Measurements from ENCODE around the gene AP4E1.

Gene AP4E1

GRCh38 chr15:50908209-50909009, at the start of gene AP4E1:
TSS of gene AP4E1 (plus strand) at chr15:50908683. CDS start at chr15:50908779, 96 bp downstream.
- ChIA-PET CTCF (interaction anchor here (0.6 to 1.5 kb wide), 4 partner anchors 16 to 550 kb away, joined by 3 to 4 read pairs (median 4); no protein-coding TSS in a partner anchor), POLR2A (interaction anchor here (2.0 kb wide), 1 partner anchor 554 kb away, joined by 7 read pairs; the partner anchor contains the start of gene GABPB1)
- peak; percentile 72 for DNase-seq (ENCODE audit: extremely low spot score)
- TF ChIP-seq ZNF384 (IDR thresholded peaks at IDR 0.05) = no peak
- no peak for TF ChIP-seq NFRKB (IDR thresholded peaks at IDR 0.05)
- TF ChIP-seq, protein P1, sequence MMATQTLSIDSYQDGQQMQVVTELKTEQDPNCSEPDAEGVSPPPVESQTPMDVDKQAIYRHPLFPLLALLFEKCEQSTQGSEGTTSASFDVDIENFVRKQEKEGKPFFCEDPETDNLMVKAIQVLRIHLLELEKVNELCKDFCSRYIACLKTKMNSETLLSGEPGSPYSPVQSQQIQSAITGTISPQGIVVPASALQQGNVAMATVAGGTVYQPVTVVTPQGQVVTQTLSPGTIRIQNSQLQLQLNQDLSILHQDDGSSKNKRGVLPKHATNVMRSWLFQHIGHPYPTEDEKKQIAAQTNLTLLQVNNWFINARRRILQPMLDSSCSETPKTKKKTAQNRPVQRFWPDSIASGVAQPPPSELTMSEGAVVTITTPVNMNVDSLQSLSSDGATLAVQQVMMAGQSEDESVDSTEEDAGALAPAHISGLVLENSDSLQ (IDR thresholded peaks at IDR 0.05) = no peak
- no peak for TF ChIP-seq BHLHE40 (IDR thresholded peaks at IDR 0.05; ENCODE audit: borderline replicate concordance)
- TF ChIP-seq CTBP1 (IDR thresholded peaks at IDR 0.05; ENCODE audit: borderline replicate concordance) = no peak
- no peak for TF ChIP-seq FOXK2 (IDR thresholded peaks at IDR 0.05)
- peak; percentile 70 for TF ChIP-seq ELF4 (IDR thresholded peaks at IDR 0.05)
- peak; percentile 6; the same call in 1 of the 2 replicates for TF ChIP-seq FOXM1 (IDR thresholded peaks at IDR 0.05; ENCODE audit: borderline replicate concordance)
- no peak for TF ChIP-seq TARDBP (IDR thresholded peaks at IDR 0.05)
- no peak for TF ChIP-seq SUZ12 (IDR thresholded peaks at IDR 0.05)
- no peak for TF ChIP-seq HDGF (IDR thresholded peaks at IDR 0.05; ENCODE audit: borderline replicate concordance)
- no peak for TF ChIP-seq LEF1 (IDR thresholded peaks at IDR 0.05; ENCODE audit: borderline replicate concordance)
- no peak for TF ChIP-seq L3MBTL2 (conservative IDR thresholded peaks at IDR 0.05)
- TF ChIP-seq SP1 (IDR thresholded peaks at IDR 0.05) = no peak
- no peak for TF ChIP-seq ARNT (IDR thresholded peaks at IDR 0.05)
- no peak for TF ChIP-seq FOXA1 (IDR thresholded peaks at IDR 0.05)

GRCh38 chr15:50860824-50861223, 47.7 kb upstream of the AP4E1 start:
- TF ChIP-seq SUZ12 (IDR thresholded peaks at IDR 0.05) = no peak
- TF ChIP-seq BHLHE40 (IDR thresholded peaks at IDR 0.05; ENCODE audit: borderline replicate concordance) = no peak
- TF ChIP-seq, protein P1 (IDR thresholded peaks at IDR 0.05) = no peak
- no peak for TF ChIP-seq FOXK2 (IDR thresholded peaks at IDR 0.05)
- no peak for TF ChIP-seq ZNF384 (IDR thresholded peaks at IDR 0.05)
- no peak for TF ChIP-seq ELF4 (IDR thresholded peaks at IDR 0.05)
- TF ChIP-seq SP1 (IDR thresholded peaks at IDR 0.05) = no peak
- no peak for TF ChIP-seq ARNT (IDR thresholded peaks at IDR 0.05)
- TF ChIP-seq TARDBP (IDR thresholded peaks at IDR 0.05) = no peak
- TF ChIP-seq FOXM1 (IDR thresholded peaks at IDR 0.05; ENCODE audit: borderline replicate concordance) = no peak
- no peak for TF ChIP-seq L3MBTL2 (conservative IDR thresholded peaks at IDR 0.05)
- TF ChIP-seq LEF1 (IDR thresholded peaks at IDR 0.05; ENCODE audit: borderline replicate concordance) = no peak
- ChIA-PET CTCF (no interaction called here), POLR2A (no interaction called here)
- DNase-seq (ENCODE audit: extremely low spot score) = no peak

DNA sequence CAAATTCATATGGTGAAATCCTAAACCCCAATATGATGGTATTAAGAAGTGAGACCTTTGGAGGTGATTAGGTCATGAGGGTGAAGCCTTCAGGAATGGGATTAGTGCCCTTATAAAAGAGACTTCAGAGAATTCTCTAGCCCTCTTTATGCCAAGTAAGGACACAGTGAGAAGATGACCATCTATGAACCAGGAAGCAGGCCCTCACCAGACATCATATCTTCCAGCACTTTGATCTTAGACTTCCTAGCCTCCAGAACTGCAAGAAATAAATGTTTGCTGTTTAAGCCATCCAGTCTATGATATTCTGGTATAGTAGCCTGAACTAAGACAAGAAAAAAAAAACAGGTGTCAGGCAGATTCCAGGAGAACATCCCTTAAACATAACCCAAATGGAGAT, 45.9 kb upstream of the AP4E1 start:
- no peak for DNase-seq (ENCODE audit: extremely low spot score)
- TF ChIP-seq ELF4 (IDR thresholded peaks at IDR 0.05) = no peak
- no peak for TF ChIP-seq TARDBP (IDR thresholded peaks at IDR 0.05)
- TF ChIP-seq ARNT (IDR thresholded peaks at IDR 0.05) = no peak
- TF ChIP-seq SUZ12 (IDR thresholded peaks at IDR 0.05) = no peak
- no peak for TF ChIP-seq L3MBTL2 (conservative IDR thresholded peaks at IDR 0.05)
- no peak for TF ChIP-seq SP1 (IDR thresholded peaks at IDR 0.05)
- TF ChIP-seq BHLHE40 (IDR thresholded peaks at IDR 0.05; ENCODE audit: borderline replicate concordance) = no peak
- no peak for TF ChIP-seq LEF1 (IDR thresholded peaks at IDR 0.05; ENCODE audit: borderline replicate concordance)
- no peak for TF ChIP-seq CTBP1 (IDR thresholded peaks at IDR 0.05; ENCODE audit: borderline replicate concordance)
- ChIA-PET CTCF (no interaction called here), POLR2A (no interaction called here)

DNA sequence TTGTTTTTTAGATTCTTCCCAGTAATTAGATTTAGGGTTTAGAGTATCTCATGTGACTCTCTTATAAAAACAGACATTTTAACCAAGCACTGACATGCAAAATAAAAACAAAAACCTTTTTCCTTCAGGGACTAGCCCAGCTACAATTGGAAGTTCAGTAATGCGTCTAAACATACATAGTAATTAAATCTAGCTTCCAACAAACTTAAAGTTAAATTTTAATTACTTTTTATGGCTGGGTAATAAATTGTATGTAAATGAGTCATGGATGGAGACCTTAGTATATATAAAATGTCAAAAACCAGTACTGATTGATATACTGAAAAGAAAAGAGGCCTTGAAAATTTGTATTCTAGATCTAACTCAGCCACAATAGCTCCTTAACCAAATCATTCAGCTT, 43.6 kb upstream of the AP4E1 start:
- TF ChIP-seq NFRKB (IDR thresholded peaks at IDR 0.05) (no peak), FOXK2 (IDR thresholded peaks at IDR 0.05) (no peak), SUZ12 (IDR thresholded peaks at IDR 0.05) (no peak), ZNF384 (IDR thresholded peaks at IDR 0.05) (no peak), TARDBP (IDR thresholded peaks at IDR 0.05) (no peak), ELF4 (IDR thresholded peaks at IDR 0.05) (no peak)
- TF ChIP-seq, protein P1 (IDR thresholded peaks at IDR 0.05) = no peak
- CTCF ChIA-PET = interaction anchor here (0.9 kb wide), 1 partner anchor 12 kb away, joined by 6 read pairs; no protein-coding TSS in a partner anchor
- POLR2A ChIA-PET = interaction anchor here (0.8 to 1.1 kb wide), 2 partner anchors 27 to 100 kb away, joined by 3 read pairs; no protein-coding TSS in a partner anchor
- DNase-seq (ENCODE audit: extremely low spot score) = no peak

DNA sequence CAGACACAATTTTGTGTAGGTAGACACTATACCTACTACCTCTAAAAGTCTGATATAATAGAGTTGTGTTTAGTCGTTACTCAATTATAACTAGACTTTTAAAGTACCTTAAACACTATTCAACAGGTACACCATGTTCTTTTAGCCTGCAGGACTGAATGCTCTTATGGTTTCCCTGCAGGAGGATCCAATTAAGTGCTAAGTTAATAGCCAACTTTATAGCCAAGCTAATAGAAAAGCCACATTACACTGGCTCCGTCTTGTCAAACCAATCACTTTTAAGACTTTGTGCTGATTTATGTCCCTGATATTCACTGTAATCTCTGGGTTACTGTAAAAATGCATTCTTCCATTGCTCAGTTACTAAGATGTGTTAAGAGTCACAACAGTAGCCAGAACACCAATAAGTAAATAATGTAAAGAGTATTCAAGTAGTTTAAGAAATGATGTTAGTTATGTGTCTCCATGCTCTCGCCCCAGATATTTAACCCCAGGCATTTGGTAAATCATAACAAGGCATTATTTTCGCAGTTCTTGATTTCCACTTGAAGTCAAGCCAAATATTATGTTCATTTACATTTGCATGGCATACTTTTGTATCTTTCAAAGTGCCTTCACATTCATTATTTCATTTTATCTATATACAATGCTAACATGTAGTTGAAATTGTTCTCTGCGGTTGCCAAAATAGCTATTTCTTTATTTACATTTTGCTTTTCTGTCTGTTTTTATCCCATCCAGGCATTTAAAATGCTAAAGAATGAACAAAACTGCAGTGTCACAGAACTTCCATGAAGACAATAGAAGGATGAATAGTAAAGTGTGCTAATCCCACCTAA, 42.7 kb upstream of the AP4E1 start:
- ChIA-PET CTCF (no interaction called here), POLR2A (no interaction called here)
- TF ChIP-seq FOXM1 (IDR thresholded peaks at IDR 0.05; ENCODE audit: borderline replicate concordance) (no peak), FOXA1 (IDR thresholded peaks at IDR 0.05) (no peak), ARNT (IDR thresholded peaks at IDR 0.05) (no peak), FOXK2 (IDR thresholded peaks at IDR 0.05) (no peak)
- TF ChIP-seq, protein P1 (IDR thresholded peaks at IDR 0.05) = peak; percentile 81
- DNase-seq (ENCODE audit: extremely low spot score) = no peak
